ENCODE measurements around the gene SLC6A1. TPM values are rescaled to one million over a fixed set of nuclear protein-coding genes. Genes with fewer than 3 reads are reported as not detected.

The SLC6A1 gene
- total and polyA plus RNA-seq, 4 donors: 16.0 to 71.9 (median 33.8) TPM

GRCh38 chr3:10983219-10983916, 9.2 kb upstream of the SLC6A1 start (continued):
- TF ChIP-seq REST (IDR thresholded peaks at IDR 0.05) (peak; percentile 22), FOXA1 (IDR thresholded peaks at IDR 0.05) (no peak), YY1 (IDR thresholded peaks at IDR 0.05) (peak; percentile 38), JUND (IDR thresholded peaks at IDR 0.05) (peak in 1 of 2 donors; percentile 37)

GRCh38 chr3:10984371-10984896, 8.1 kb upstream of the SLC6A1 start:
- DNase-seq (ENCODE audit: low spot score): no peak
- Histone ChIP-seq H3K4me3 (ENCODE audit: low read depth in 1 of 3, low read length in 3 of 3) (no peak overlapping the region), H3K36me3 (ENCODE audit: control insufficient read depth in 4 of 4, insufficient read depth in 3 of 4, low read depth in 1 of 4, low read length in 3 of 4) (no peaks in the 10 kb centered on the region), H3K27ac (ENCODE audit: low read depth in 1 of 2, low read length in 2 of 2) (no peak overlapping the region), H3K9ac (ENCODE audit: low read depth in 1 of 2, low read length in 2 of 2) (no peak overlapping the region), H3K9me3 (ENCODE audit: control insufficient read depth in 4 of 4, low read length in 3 of 4) (no peaks in the 10 kb centered on the region), H3K27me3 (ENCODE audit: control insufficient read depth in 4 of 4, insufficient read depth in 4 of 4, low read length in 3 of 4) (no peaks in the 10 kb centered on the region), H3K4me1 (ENCODE audit: control insufficient read depth in 4 of 4, insufficient read depth in 4 of 4, low read length in 3 of 4) (peaks cover 4 to 49% (median 44%) of the 10 kb centered on the region in 4 donors)
- 69% methylated on average over 1 of the region's 1 CpG for WGBS
- TF ChIP-seq FOXA1 (IDR thresholded peaks at IDR 0.05): no peak
- TF ChIP-seq FOXA2 (IDR thresholded peaks at IDR 0.05): no peak
- no peak for TF ChIP-seq REST (IDR thresholded peaks at IDR 0.05)
- TF ChIP-seq NR2F2 (IDR thresholded peaks at IDR 0.05): no peak
- TF ChIP-seq EGR1 (IDR thresholded peaks at IDR 0.05; ENCODE audit: low read depth in 2 of 2): no peak
- TF ChIP-seq HNF4G (IDR thresholded peaks at IDR 0.05): no peak
- TF ChIP-seq RAD21 (IDR thresholded peaks at IDR 0.05): no peak
- no peak for TF ChIP-seq ZBTB33 (IDR thresholded peaks at IDR 0.05)
- TF ChIP-seq ATF3 (IDR thresholded peaks at IDR 0.05): no peak
- no peak for TF ChIP-seq YY1 (IDR thresholded peaks at IDR 0.05)
- TF ChIP-seq JUND (IDR thresholded peaks at IDR 0.05): no peak
- no peak for TF ChIP-seq RXRA (IDR thresholded peaks at IDR 0.05)
- TF ChIP-seq MAX (IDR thresholded peaks at IDR 0.05): no peak
- no peak for TF ChIP-seq GABPA (IDR thresholded peaks at IDR 0.05 in 1 of 2, conservative IDR thresholded peaks at IDR 0.05 in 1 of 2)
- no peak for TF ChIP-seq TAF1 (conservative IDR thresholded peaks at IDR 0.05)
- TF ChIP-seq CTCF (IDR thresholded peaks at IDR 0.05; ENCODE audit: low read depth, low read length, missing input control): no peak

All from liver (tissue), 9 donors.